Astrocyte of the spinal cord (primary cell): ENCODE data around the gene MUTYH.
"Not testable (repeated sequence)": the region's sequence is repeated elsewhere in the genome, so short reads cannot be mapped to it uniquely, and the experiment has no call there.

Source experiments
- DNase-seq: peaks from one replicate; pipeline ENCODE4 v3.0.0; 2011; ENCODE audit warnings: low read depth, low spot score
- H3K4me3 ChIP-seq: 2 replicates; pipeline ENCODE4 v1.5.1; 2011; ENCODE audit warnings: low read depth, mild to moderate bottlenecking, low read length, moderate library complexity
- CTCF ChIP-seq: IDR thresholded peaks from 2 replicates; pipeline ENCODE4 v1.5.1; 2012; ENCODE audit warnings: low read depth, mild to moderate bottlenecking, low read length, inconsistent platforms
- in situ Hi-C: cut with HindIII; loops from 2 replicates; pipeline ENCODE4 v1.10.0; 2017; ENCODE audit warnings: low sequenced_read_pairs

The MUTYH gene

GRCh38 chr1:45302505-45303150, 37.6 kb downstream of the MUTYH start:
- no peak for TF ChIP-seq CTCF
- no peak for DNase-seq
- H3K4me3 ChIP-seq = peak overlapping the region; percentile 57
- in situ Hi-C loops = no loop called here

- TF ChIP-seq CTCF = no peak
- in situ Hi-C loops = no loop called here
- H3K4me3 ChIP-seq = no peak overlapping the region
- no peak for DNase-seq
Measured at GRCh38 chr1:45300669-45300997, 39.6 kb downstream of the MUTYH start.

- peak; percentile 74 for TF ChIP-seq CTCF
- peak; percentile 78 for DNase-seq
Measured at GRCh38 chr1:45299981-45300668, 40.1 kb downstream of the MUTYH start.

GRCh38 chr1:45299296-45299695, 40.9 kb downstream of the MUTYH start:
- TF ChIP-seq CTCF = no peak
- in situ Hi-C loops = no loop called here
- no peak overlapping the region for H3K4me3 ChIP-seq
- DNase-seq = no peak

More at GRCh38 chr1:45299981-45300668, 40.1 kb downstream of the MUTYH start:
- in situ Hi-C loops = no loop called here
- H3K4me3 ChIP-seq = no peak overlapping the region

GRCh38 chr1:45297666-45298356, 42.4 kb downstream of the MUTYH start:
- no peak overlapping the region for H3K4me3 ChIP-seq
- in situ Hi-C loops = no loop called here
- DNase-seq = no peak
- no peak for TF ChIP-seq CTCF

- no peak for DNase-seq
- no peak overlapping the region for H3K4me3 ChIP-seq
- in situ Hi-C loops = no loop called here
- no peak for TF ChIP-seq CTCF
Measured at GRCh38 chr1:45291716-45292115, 48.5 kb downstream of the MUTYH start.

- in situ Hi-C loops, H3K4me3 ChIP-seq, DNase-seq: not testable (repeated sequence)
Measured at GRCh38 chr1:45291002-45291401, 49.2 kb downstream of the MUTYH start.

- H3K4me3 ChIP-seq, DNase-seq, in situ Hi-C loops: not testable (repeated sequence)
Measured at GRCh38 chr1:45286521-45286920, 53.7 kb downstream of the MUTYH start.

- DNase-seq, in situ Hi-C loops, H3K4me3 ChIP-seq: not testable (repeated sequence)
Measured at GRCh38 chr1:45284858-45285257, 55.4 kb downstream of the MUTYH start.
